H1 (cell line): ENCODE results near the gene XKR7. TPM values are rescaled to one million over a fixed set of nuclear protein-coding genes. Genes with fewer than 3 reads are reported as not detected.

Source experiments
- CTCF ChIA-PET: fragments of 300-600 bp; sonication (Branson Sonifier 250); formaldehyde crosslinking; loops from one replicate; lab custom pipeline; 2021; ENCODE audit not compliant: partially characterized antibody; lab: Charles Lee
- POLR2A ChIA-PET: fragments of 300-600 bp; sonication (Branson Sonifier 250); formaldehyde crosslinking; loops from one replicate; lab custom pipeline; 2021; ENCODE audit warnings: inconsistent platforms; ENCODE audit not compliant: partially characterized antibody; lab: Charles Lee
- DNase-seq, 2 experiments: peaks; one replicate each; pipeline versions ENCODE4 v3.0.0 to v3.0.0-alpha.2; 2010 to 2022; ENCODE audit warnings: low spot score in 2 of 2, low read depth in 1 of 2, mixed read lengths in 1 of 2
- FAIRE-seq: peaks from 2 replicates; lab custom pipeline; 2011; peaks lifted over from hg19 to GRCh38; lab: Jason Lieb, UNC
- H2AFZ ChIP-seq: 2 replicates; pipeline ENCODE4 v1.8.1; 2012; ENCODE audit warnings: low read length, inconsistent platforms
- H2AK5ac ChIP-seq: 2 replicates; pipeline ENCODE4 v1.6.1; 2013; ENCODE audit warnings: low read depth, low read length
- H2BK120ac ChIP-seq: replicated peaks from 2 replicates; pipeline ENCODE3; 2013; ENCODE audit warnings: low read depth, low read length, inconsistent platforms
- H2BK12ac ChIP-seq: 2 replicates; pipeline ENCODE4 v1.6.1; 2013; ENCODE audit warnings: low read depth, low read length
- H2BK15ac ChIP-seq: 2 replicates; pipeline ENCODE4 v1.6.1; 2013; ENCODE audit warnings: low read length
- H2BK20ac ChIP-seq: 2 replicates; pipeline ENCODE4 v1.6.1; 2013; ENCODE audit warnings: low read length
- H2BK5ac ChIP-seq: 2 replicates; pipeline ENCODE4 v1.6.1; 2013; ENCODE audit warnings: low read depth, low read length
- H3K14ac ChIP-seq: 2 replicates; pipeline ENCODE4 v1.6.1; 2013; ENCODE audit warnings: inconsistent platforms; ENCODE audit not compliant: insufficient read length
- H3K18ac ChIP-seq: 2 replicates; pipeline ENCODE4 v1.6.1; 2013; ENCODE audit warnings: low read length; ENCODE audit errors: extremely low read depth
- H3K23ac ChIP-seq: 2 replicates; pipeline ENCODE4 v1.6.1; 2013; ENCODE audit warnings: inconsistent platforms; ENCODE audit not compliant: insufficient read length
- H3K23me2 ChIP-seq: 2 replicates; pipeline ENCODE4 v1.6.1; 2013; ENCODE audit warnings: low read depth, low read length
- H3K27ac ChIP-seq: 2 replicates; pipeline ENCODE4 v1.6.1; 2011; ENCODE audit warnings: low read depth, low read length, inconsistent platforms
- H3K27me3 ChIP-seq, 4 experiments: replicated peaks in 1 of 4; 1 replicate in 1 of 4; 2 replicates in 3 of 4; pipeline versions ENCODE4 v1.6.1 to v1.8.1; 2011 to 2013; ENCODE audit warnings: low read length in 3 of 4, mild to moderate bottlenecking in 3 of 4, inconsistent platforms in 2 of 4, mixed read lengths in 2 of 4, moderate library complexity in 1 of 4; ENCODE audit not compliant: control insufficient read depth in 3 of 4, insufficient read depth in 3 of 4; ENCODE audit errors: extremely low read depth in 1 of 4
- H3K36me3 ChIP-seq, 4 experiments: 2 replicates each; pipeline versions ENCODE4 v1.6.1 to v1.8.1; 2011 to 2013; ENCODE audit warnings: mild to moderate bottlenecking in 4 of 4, low read length in 3 of 4, moderate library complexity in 2 of 4, control low read depth in 1 of 4, inconsistent platforms in 1 of 4; ENCODE audit not compliant: insufficient read depth in 4 of 4, control insufficient read depth in 2 of 4
- H3K4ac ChIP-seq: replicated peaks from 2 replicates; pipeline ENCODE3; 2013; ENCODE audit warnings: low read length, low read depth, mixed read lengths, inconsistent platforms; ENCODE audit not compliant: insufficient read length
- H3K4me1 ChIP-seq, 4 experiments: replicated peaks in 1 of 4; 1 replicate in 1 of 4; 2 replicates in 3 of 4; pipeline versions ENCODE4 v1.6.1 to v1.8.1; 2011 to 2013; ENCODE audit warnings: low read length in 3 of 4, inconsistent platforms in 2 of 4, mixed read lengths in 1 of 4; ENCODE audit not compliant: insufficient read depth in 4 of 4, control insufficient read depth in 3 of 4
- H3K4me2 ChIP-seq, 2 experiments: 2 replicates each; pipeline versions ENCODE4 v1.6.1 to v1.8.1; 2011 to 2013; ENCODE audit warnings: low read depth in 2 of 2, low read length in 2 of 2, control low read depth in 1 of 2, inconsistent platforms in 1 of 2, mild to moderate bottlenecking in 1 of 2; ENCODE audit not compliant: insufficient read depth in 1 of 2
- H3K4me3 ChIP-seq, 4 experiments: fragments of 200-600, 300-600 bp in 1 of 4; sonication (generic), shearing (Covaris generic), sonication (Bioruptor Twin) in 1 of 4; 2 replicates each; pipeline versions ENCODE4 v1.5.1 to v1.8.1; 2011 to 2016; ENCODE audit warnings: low read length in 4 of 4, low read depth in 3 of 4, control low read depth in 2 of 4, inconsistent platforms in 2 of 4, mild to moderate bottlenecking in 2 of 4, mixed read lengths in 1 of 4, moderate library complexity in 1 of 4; ENCODE audit not compliant: insufficient read depth in 2 of 4; ENCODE audit errors: extremely low read depth in 1 of 4
- H3K56ac ChIP-seq: replicated peaks from 2 replicates; pipeline ENCODE3; 2013; ENCODE audit warnings: low read depth, mild to moderate bottlenecking, mixed read lengths, low read length, inconsistent platforms; ENCODE audit not compliant: insufficient read length
- H3K79me1 ChIP-seq: 2 replicates; pipeline ENCODE4 v1.6.1; 2013; ENCODE audit warnings: low read depth, low read length, control low read depth
- H3K79me2 ChIP-seq, 2 experiments: 2 replicates each; pipeline versions ENCODE4 v1.6.1 to v1.8.1; 2012 to 2013; ENCODE audit warnings: low read length in 2 of 2, mild to moderate bottlenecking in 2 of 2, inconsistent platforms in 1 of 2; ENCODE audit not compliant: insufficient read depth in 2 of 2, control insufficient read depth in 1 of 2
- H3K9ac ChIP-seq, 4 experiments: replicated peaks in 1 of 4; 1 replicate in 1 of 4; 2 replicates in 3 of 4; pipeline versions ENCODE4 v1.6.1 to v1.8.1; 2011 to 2013; ENCODE audit warnings: low read depth in 3 of 4, low read length in 3 of 4, control low read depth in 2 of 4, mild to moderate bottlenecking in 2 of 4, moderate library complexity in 2 of 4, inconsistent platforms in 1 of 4; ENCODE audit errors: extremely low read depth in 1 of 4
- H3K9me3 ChIP-seq, 2 experiments: 2 replicates each; pipeline versions ENCODE4 v1.6.1 to v1.8.1; 2012 to 2013; ENCODE audit warnings: mild to moderate bottlenecking in 2 of 2, moderate library complexity in 2 of 2, control low read depth in 1 of 2, inconsistent platforms in 1 of 2, low read depth in 1 of 2, low read length in 1 of 2, mixed read lengths in 1 of 2; ENCODE audit not compliant: insufficient read depth in 2 of 2
- H4K20me1 ChIP-seq, 2 experiments: replicated peaks in 1 of 2; 2 replicates each; pipeline versions ENCODE3 to v1.8.1; 2011 to 2013; ENCODE audit warnings: inconsistent platforms in 2 of 2, low read length in 2 of 2, mild to moderate bottlenecking in 1 of 2; ENCODE audit not compliant: insufficient read depth in 2 of 2, control insufficient read depth in 1 of 2
- H4K5ac ChIP-seq: 2 replicates; pipeline ENCODE4 v1.6.1; 2013; ENCODE audit warnings: low read length, low read depth, mixed read lengths, inconsistent platforms; ENCODE audit not compliant: insufficient read length
- H4K8ac ChIP-seq: 2 replicates; pipeline ENCODE4 v1.8.0; 2013; ENCODE audit warnings: mild to moderate bottlenecking, moderate library complexity, low read length, inconsistent platforms; ENCODE audit not compliant: insufficient read depth; ENCODE audit errors: extremely low read depth
- H4K91ac ChIP-seq: replicated peaks from 2 replicates; pipeline ENCODE3; 2013; ENCODE audit warnings: low read length, mixed read lengths, inconsistent platforms; ENCODE audit not compliant: insufficient read length
- EGR1 ChIP-seq: IDR thresholded peaks from 2 replicates; pipeline ENCODE4 v1.6.1; 2011; ENCODE audit warnings: low read depth, low read length, borderline replicate concordance
- SIN3A ChIP-seq, 2 experiments: IDR thresholded peaks in 1 of 2; conservative IDR thresholded peaks in 1 of 2; 2 replicates each; pipeline ENCODE4 v1.6.1; 2011 to 2012; ENCODE audit warnings: low read length in 2 of 2, improper control_type of control experiment in 1 of 2, low read depth in 1 of 2, mild to moderate bottlenecking in 1 of 2
- TEAD4 ChIP-seq: IDR thresholded peaks from 2 replicates; pipeline ENCODE4 v1.6.1; 2012; ENCODE audit warnings: low read depth, low read length, inconsistent platforms, mixed read lengths
- WGBS, 2 experiments: shearing (Covaris generic) in 1 of 2; methylation state at CpG; one replicate each; pipeline versions ENCODE4 v1.1.6 to v1.1.7; 2013 to 2015; ENCODE audit warnings: low lambda C conversion rate in 2 of 2, mixed read lengths in 2 of 2, inconsistent platforms in 1 of 2, low coverage in 1 of 2, missing lambda C conversion rate in 1 of 2; ENCODE audit not compliant: insufficient replicate concordance in 2 of 2, insufficient coverage in 1 of 2, insufficient read length in 1 of 2; ENCODE audit errors: extremely low coverage in 1 of 2, missing lambda C conversion rate in 1 of 2; 5-methylcytosine and 5-hydroxymethylcytosine counted together
- polyA plus RNA-seq, 7 experiments: library from polyadenylated mRNA; depleted of rRNA in 3 of 7; stranded (reverse) in 5 of 7; unstranded in 2 of 7; fragments of >200 nt in 5 of 7; fragments of 200-250 nt in 2 of 7; gene quantifications; 1 replicate in 5 of 7; 2 replicates in 1 of 7; 4 replicates in 1 of 7; pipeline versions ENCODE4 v1.2.1 to v1.2.3, GENCODE V29; 2011 to 2013; ENCODE audit warnings: missing spikeins in 2 of 7, mixed read lengths in 2 of 7
- total RNA-seq: library from RNA; stranded (reverse); fragmentation: NEBNext Ultra II Directional; extraction: Animal tissue kit (Norgen Biotek cat#: 25700); gene quantifications from 2 replicates; pipeline ENCODE4 v1.2.1, GENCODE V29; 2021

The XKR7 gene
- total and polyA plus RNA-seq, 2 of the 8 experiments (the other 6 are each of a cell fraction or from before 2014, with no cell fraction given) = 1.8 to 2.4 TPM

DNA sequence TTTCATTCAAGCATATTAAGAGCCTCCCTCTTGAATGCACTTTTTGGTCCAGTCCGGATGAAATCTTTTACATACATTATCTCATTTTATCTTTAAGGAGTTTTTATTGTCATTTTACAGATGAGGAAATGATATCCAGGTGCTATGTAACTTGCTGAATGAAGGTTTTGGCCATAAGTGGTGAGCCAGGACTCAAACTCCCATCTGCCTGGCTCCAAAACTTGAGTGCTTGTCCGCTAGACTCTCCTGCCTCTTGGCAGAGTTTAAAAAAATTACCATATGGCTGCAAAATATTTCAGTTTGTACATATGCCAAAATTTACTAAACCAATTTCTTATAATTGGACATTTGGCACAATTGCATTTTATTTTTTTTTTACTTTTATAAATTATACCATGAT, 28.3 kb upstream of the XKR7 start:
- Histone ChIP-seq H3K4me2 (no peak overlapping the region), H2BK5ac (no peak overlapping the region), H3K27me3 (peaks cover 2 to 12% (median 6%) of the 10 kb centered on the region in 4 experiments; a peak in 4 of 7 replicates), H3K79me1 (no peaks in the 10 kb centered on the region), H3K4me1 (peaks cover 0 to 8% (median 4%) of the 10 kb centered on the region in 4 experiments; a peak in 6 of 7 replicates), H3K14ac (no peak overlapping the region), H3K56ac (no peak overlapping the region), H3K4me3 (no peak overlapping the region), H4K5ac (no peak overlapping the region), H3K9me3 (no peaks in the 10 kb centered on the region), H3K23me2 (no peaks in the 10 kb centered on the region), H3K9ac (no peak overlapping the region), H2AFZ (no peak overlapping the region), H2AK5ac (no peak overlapping the region), H4K8ac (no peak overlapping the region), H4K20me1 (peaks cover 0 to 2% of the 10 kb centered on the region in 2 experiments), H4K91ac (no peak overlapping the region), H3K18ac (no peak overlapping the region), H3K36me3 (peaks cover 0 to 1% (median under 1%) of the 10 kb centered on the region in 4 experiments; a peak in 1 of 8 replicates), H3K79me2 (no peaks in the 10 kb centered on the region), H2BK120ac (no peak overlapping the region), H3K4ac (no peak overlapping the region), H2BK12ac (no peak overlapping the region), H3K23ac (no peak overlapping the region), H3K27ac (no peak overlapping the region), H2BK20ac (no peak overlapping the region), H2BK15ac (no peak overlapping the region)
- WGBS, 2 experiments = 84% methylated on average over 2 of the region's 2 CpGs; no CpG with 5 or more reads in 1 of the 2 experiments
- FAIRE-seq (no peak), DNase-seq (no peak)
- ChIA-PET CTCF (interaction anchor here (0.9 to 1.2 kb wide), 3 partner anchors 20 to 116 kb away, joined by 3 to 6 read pairs (median 4); no protein-coding TSS in a partner anchor), POLR2A (no interaction called here)
- TF ChIP-seq SIN3A (conservative IDR thresholded peaks at IDR 0.05 in 1 of 2, IDR thresholded peaks at IDR 0.05 in 1 of 2; ENCODE audit: low read depth in 1 of 2, low read length in 2 of 2) (no peak), EGR1 (no peak), TEAD4 (no peak)
